GM18907 (cell line): Measurements from ENCODE around the gene DDIAS.
A peak's percentile ranks its signal among the peaks of the same experiment; 100 is the strongest.
"Not testable (repeated sequence)": the region's sequence is repeated elsewhere in the genome, so short reads cannot be mapped to it uniquely, and the experiment has no call there.

Experiments used
- ATAC-seq: cut with Tn5 transposase; IDR thresholded peaks from one replicate; pipeline ENCODE4 v1.9.1; 2021; ENCODE audit warnings: mild to moderate bottlenecking, moderate library complexity; ENCODE audit not compliant: unreplicated experiment

DDIAS gene, protein sequence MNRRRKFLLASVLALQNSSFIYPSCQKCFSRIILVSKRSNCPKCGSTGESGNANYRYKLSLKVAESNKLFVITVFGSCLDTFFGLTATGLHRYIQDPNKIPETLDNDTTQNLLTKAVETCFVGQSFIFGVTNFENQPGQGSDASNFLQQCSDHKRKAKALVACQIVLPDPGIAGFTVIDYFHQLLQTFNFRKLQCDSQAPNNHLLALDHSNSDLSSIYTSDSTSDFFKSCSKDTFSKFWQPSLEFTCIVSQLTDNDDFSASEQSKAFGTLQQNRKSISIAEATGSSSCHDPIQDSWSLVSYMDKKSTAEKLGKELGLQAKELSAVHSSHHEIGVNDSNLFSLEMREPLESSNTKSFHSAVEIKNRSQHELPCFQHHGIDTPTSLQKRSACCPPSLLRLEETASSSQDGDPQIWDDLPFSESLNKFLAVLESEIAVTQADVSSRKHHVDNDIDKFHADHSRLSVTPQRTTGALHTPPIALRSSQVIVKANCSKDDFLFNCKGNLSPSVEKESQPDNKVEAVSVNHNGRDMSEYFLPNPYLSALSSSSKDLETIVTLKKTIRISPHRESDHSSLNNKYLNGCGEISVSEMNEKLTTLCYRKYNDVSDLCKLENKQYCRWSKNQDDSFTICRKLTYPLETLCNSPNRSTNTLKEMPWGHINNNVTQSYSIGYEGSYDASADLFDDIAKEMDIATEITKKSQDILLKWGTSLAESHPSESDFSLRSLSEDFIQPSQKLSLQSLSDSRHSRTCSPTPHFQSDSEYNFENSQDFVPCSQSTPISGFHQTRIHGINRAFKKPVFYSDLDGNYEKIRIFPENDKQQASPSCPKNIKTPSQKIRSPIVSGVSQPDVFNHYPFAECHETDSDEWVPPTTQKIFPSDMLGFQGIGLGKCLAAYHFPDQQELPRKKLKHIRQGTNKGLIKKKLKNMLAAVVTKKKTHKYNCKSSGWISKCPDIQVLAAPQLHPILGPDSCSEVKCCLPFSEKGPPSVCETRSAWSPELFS

DNA sequence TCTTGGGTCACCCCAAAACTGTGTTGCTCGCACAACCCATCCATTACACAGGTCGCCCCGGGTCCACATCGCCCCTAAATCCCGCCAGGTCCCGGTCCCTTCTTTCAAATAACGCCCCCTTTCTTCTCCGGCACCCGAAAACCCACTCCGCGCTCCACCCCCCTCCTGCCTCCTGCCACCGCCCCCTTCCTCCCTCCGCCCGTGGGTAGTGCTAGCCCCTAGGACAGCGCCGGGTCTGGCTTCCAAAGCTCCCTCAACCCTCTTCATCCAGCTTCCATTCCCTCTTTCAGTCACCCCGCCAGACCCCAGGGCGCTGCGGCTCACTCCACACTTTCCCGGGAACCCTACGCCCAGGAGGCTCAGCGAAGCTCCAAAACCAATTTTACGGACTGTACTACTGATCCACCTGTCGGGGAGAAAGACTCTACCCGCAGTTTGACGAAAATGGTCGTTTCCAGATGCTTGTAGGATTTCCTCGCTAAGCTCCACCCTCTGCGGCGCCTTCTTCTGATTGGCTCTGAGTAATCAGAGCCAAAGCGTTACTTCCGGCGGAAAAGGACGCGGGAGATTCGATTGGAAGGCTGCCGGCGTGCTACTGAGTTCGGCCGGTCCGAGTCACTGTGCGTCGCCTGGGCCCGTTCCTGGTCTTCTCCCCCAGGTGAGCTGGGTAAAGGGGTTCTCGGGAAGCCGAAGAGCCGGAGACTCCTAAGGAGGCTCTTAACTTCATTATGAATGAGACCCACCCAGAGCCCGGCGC is at the start of gene DDIAS:
TSS of gene DDIAS (plus strand) at position 572 of the 757 bp plus-strand sequence. CDS start 13,003 bp downstream, outside the sequence.
- ATAC-seq, result peak; percentile 77

DNA sequence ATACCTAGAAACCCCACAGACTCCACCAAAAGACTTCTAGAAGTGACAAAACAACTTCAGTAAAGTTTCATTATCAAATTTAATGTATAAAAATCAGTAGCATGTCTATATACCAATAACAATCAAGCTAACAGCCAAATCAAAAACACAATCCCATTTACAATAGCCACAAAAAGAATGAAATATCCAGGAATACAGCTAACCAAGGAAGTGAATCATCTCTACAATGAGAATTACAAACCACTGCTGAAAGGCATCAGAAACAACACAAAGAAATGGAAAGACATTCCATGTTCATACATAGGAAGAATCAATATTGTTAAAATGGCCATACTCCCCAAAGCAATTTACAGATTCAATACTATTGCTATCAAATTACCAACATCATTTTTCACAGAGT is 47.3 kb upstream of the DDIAS start:
- ATAC-seq, result no peak

DNA sequence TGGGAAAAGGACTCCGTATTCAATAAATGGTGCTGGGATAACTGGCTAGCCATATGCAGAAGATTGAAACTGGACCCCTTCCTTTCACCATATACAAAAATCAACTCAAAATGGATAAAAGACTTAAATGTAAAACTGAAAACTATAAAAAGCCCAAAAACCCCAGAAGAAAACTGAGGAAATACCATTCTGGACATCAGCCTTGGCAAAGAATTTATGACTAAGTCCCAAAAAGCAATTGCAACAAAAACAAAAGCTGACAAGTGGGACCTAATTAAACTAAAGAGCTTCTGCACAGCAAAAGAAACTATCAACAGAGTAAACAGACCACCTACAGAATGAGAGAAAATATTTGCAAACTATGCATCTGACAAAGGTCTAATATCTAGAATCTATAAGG is 46.6 kb upstream of the DDIAS start:
- not testable (repeated sequence) for ATAC-seq

DNA sequence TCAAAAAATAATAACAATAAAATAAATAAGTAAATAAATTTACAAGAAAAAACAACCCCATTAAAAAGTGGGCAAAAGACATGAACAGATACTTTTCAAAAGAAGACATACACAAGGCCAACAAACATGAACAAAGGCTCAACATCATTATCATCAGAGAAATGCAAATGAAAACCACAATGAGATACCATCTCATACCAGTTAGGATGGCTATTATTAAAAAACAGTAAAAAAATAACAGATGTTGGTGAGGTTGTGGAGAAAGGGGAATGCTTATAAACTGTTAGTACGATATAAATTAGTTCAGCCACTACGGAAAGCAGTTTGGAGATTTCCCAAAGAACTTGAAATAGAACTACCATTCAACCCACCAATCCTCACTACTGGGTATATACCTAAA is 45.9 kb upstream of the DDIAS start:
- ATAC-seq, result no peak

DNA sequence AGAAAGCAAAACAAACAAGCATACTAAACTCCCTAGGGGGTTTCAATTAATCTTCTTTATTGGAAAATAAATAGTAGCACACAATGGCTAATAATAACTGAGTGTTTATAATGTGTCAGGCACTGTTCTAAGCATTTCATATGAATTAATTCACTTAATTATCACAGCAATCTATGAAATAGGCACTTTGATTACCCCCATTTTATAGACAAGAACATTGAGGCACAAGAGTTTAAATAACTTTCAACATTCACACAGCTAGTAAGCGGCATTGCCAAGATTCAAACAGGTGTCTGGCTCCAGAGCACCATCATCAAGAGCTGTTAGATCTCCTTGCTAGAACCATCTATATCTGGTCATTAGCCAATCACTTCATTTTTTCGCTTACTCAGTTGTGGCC is 44.4 kb upstream of the DDIAS start:
- ATAC-seq, result no peak

DNA sequence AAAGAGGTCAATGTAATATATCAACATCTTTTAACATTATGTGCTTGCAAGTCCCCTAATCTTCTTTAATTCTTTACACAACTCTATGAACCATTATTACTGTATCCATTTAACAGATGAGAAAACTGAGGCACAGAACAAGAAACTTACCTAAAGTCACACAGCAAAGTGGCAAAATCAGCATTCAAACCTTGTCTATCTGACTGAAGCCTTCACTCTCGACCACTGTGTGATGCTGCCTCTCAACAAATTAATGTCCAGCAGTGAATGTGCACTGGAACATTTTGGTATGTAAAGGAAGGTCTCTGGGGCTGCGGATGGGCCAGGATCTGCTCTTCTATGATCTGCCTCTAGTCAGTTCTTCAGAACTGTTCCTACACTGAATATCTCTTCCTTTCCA is 43.4 kb upstream of the DDIAS start:
- no peak for ATAC-seq

DNA sequence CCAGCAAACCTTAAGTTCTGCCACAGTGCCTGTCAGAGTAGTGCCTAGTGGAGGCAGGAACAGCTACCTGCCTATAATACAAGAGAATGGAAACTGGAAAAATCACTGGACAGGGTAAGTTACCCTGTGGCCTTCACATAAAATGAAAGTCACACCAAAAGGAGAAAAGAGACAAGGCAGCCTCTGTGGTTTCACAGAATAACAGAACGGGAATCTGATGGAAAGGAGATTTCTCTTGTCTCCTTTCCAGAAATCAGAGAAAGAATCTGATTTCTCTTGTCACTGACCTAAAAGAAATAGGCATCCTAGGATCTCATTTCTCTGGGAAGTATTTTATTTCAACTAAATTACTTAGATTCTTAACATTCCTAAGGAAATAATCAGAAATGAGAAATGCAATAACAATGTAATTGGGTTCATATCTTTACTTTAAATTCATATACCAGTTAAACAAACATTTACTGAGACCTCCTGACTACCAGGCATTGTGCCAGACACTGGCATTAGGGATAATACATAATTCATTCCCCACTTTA is 42.9 kb upstream of the DDIAS start:
- ATAC-seq, result no peak

DNA sequence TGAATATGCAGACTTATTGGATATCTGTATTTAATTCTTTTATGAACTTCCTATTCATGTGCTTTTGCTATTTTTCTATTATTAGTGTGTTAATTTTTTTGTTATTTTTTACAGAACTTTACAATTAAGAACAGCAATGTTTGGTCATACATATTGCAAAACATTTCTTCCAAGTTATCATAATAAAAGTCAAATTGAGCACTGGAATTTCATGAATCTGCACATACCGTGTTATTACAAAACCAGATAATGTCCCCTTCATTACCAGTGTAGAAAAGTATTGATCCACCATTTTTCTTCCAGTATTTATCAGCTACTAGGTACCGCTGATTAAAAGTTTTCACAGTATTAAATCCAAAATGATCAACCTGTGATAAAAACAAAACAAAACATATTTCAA is 41.8 kb upstream of the DDIAS start:
- ATAC-seq, result no peak

DNA sequence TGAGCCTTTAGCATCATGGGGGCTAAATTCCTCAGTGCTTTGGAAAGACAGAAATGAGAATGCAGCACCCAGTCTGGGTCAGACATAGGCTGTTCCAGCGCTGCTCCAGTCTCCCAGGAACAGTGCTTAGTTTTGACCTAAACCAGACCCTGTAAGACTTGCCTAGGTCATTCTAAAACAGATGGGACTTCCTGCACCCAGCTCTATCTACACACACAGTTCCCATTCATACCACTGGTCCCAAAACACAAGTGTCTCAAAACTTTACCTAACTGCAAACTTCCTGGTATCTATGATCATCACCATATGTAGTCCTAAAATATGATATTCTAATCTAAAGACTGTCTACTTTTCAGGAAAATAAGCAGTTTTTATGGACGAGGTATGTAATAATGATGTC is 39.2 kb upstream of the DDIAS start:
- ATAC-seq, result no peak

DNA sequence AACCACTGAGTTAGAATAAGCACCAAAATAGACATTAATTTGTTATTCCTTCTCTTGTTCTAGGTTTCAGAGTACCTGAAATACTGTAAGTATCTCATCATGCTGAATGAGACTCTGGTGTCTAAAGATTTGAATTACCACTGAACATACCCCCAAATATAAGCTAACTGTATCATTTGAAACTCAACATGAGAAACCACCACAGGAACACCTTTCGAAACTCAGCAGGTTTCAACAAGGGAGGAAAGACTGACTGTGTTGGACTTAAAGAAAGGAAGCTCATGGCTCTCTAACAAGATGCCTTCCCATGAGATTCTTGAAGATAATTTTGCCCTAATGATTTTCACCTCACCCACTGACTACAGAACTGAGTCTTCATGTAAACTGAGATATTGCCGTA is 38.3 kb upstream of the DDIAS start:
- no peak for ATAC-seq

DNA sequence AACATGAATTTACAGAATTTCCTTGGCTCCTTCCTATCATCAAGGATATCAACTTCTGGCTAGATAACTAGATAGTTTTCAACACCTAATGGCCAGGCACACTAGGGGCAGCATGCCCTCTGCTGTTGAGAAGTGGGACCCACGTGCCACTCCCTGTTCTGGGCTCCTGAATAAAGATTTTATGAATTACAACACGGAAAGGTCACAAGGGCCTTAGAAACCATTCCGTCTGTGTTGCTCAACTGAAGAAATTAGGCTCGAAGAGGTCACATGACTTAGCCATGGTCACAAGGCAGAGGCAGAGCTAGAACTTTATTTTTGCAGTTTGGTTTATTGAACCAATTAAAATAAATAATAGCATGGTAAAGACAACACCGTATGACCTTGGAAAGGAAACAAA is 37.3 kb upstream of the DDIAS start:
- no peak for ATAC-seq

DNA sequence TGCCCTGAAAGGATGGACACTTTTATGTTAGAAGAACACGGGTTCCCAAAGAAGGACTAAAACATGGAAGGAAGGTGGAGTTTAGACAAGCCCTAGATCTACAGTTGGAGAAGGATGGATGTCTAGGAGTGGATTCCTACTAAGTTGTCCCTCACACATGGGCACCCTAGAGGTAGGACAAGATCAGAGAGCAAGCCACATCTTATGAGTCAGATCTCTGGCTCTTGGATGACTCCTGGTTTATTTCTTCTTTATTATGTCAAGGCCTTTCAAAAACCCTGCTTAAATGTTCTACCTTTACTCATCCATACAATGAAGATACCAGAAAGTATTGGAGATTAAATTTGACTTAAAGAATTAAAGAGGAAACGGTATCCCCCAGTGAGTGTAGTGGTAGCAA is 35.7 kb upstream of the DDIAS start:
- no peak for ATAC-seq

DNA sequence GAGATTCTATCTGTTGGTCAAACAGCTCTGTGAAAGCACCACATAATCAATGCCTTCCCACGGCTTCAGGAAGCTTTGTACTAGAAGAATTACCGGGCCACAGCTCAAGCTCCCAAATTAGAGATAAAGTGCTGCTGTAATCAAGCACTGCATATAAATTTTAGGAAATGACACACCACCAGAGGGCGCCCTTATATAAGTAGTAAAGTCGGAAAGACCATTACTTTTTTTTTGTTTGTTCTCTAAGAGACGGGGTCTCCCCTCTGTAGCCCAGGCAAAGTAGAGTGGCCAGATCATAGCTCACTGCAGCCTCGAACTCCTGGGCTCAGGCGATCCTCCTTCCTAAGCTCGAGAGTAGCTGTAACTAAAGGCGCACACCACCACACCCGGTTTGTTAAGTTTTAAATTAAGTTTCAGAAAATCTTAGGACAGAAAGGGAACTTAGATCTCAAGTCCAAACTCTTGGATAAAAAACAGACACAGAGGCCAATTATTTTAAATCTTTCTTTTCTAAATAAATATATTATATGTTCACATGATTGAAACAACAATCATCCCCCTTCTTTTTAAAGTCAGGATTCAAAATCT is 33.9 kb upstream of the DDIAS start:
- peak; percentile 65 for ATAC-seq

DNA sequence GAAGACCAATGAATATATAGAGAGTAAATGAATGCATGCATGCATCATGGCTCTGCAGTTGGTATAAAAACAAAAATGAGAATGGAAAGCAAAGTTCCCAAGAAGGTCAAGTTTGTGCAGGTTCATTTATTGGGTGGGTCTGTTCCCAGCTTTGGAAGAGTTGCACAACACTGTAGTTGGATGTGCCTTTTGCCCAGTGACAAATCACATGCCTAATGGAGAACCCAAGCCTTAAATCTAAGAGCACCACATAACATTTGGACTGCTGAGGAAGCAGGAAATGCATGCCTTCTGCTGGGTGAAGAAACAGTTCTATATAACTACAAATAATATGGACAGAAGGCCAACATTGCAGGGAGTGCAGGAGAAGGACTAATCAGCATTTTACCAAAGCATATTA is 31.9 kb upstream of the DDIAS start:
- ATAC-seq, result no peak

DNA sequence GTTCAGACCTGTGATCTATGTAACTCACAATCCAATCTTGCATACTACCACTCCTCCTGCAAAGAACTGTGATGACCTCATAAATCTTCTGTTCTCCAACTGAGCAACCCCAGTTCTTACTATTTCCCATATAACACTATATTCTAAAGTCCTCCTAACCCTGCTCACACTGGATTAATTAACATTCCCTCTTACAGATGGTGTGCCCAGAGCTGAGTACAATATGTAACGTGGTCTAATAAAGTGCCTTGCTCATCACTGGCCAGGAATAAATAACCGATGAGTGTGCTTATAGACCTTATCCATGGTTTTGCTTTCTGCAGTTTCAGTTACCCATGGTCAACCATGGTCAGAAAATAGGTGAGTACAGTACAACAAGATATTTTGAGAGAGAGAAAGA is 29.9 kb upstream of the DDIAS start:
- ATAC-seq, result no peak

DNA sequence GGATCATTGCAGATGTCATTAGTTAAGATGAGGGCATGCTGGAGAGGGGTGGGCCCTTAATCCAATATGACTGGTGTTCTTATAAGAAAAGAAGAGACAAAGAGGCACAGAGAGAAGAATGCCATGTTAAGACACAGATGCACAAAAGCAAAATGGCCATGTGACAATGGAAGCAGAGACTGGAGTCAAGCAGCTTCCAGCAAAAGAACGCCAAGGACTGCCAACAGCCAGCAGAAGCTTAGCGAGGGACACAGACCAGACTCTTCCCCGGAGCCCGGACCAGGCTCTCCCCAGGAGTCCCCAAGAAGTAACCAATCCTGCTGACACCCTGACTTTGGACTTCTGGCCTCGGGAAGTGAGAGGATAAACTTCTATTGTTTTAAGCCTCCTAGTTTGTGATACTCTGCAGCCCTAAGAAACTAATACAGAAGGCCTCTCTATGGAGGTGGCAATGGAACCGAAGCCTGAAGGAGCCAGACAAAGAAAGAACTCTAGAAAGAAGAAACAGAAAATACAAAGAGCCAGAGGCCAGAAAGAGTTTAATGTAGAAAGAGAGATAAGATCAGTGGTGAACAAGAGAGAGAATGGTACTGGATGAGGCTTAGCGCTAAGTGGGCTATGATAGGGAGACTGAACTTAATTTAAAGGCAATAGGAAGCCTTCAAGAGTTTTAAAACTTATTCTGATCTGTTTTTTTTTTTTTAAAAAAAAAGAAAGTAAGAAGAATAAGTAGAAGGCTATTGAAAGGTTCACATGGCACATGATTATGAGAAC is 29.0 kb upstream of the DDIAS start:
- ATAC-seq, result no peak

DNA sequence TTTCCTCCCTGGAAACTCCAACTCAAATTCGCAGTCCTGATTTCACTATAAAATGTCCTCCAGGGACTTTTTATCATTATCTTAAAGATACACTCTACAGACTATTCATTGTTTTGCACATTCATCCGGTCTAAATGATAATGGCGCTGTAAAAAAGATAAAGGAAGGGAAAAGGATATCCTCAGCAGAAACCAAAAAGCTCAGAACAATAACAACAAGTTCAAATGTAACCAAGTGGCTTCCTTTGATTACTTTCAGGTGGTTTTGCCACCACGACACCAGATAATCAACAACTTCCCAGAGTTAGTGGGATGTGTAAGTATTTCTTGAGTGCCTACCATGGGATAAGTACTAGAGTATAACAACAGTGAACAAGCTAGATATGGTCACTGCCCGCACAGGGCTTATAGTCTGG is 27.6 kb upstream of the DDIAS start:
- ATAC-seq, result no peak

DNA sequence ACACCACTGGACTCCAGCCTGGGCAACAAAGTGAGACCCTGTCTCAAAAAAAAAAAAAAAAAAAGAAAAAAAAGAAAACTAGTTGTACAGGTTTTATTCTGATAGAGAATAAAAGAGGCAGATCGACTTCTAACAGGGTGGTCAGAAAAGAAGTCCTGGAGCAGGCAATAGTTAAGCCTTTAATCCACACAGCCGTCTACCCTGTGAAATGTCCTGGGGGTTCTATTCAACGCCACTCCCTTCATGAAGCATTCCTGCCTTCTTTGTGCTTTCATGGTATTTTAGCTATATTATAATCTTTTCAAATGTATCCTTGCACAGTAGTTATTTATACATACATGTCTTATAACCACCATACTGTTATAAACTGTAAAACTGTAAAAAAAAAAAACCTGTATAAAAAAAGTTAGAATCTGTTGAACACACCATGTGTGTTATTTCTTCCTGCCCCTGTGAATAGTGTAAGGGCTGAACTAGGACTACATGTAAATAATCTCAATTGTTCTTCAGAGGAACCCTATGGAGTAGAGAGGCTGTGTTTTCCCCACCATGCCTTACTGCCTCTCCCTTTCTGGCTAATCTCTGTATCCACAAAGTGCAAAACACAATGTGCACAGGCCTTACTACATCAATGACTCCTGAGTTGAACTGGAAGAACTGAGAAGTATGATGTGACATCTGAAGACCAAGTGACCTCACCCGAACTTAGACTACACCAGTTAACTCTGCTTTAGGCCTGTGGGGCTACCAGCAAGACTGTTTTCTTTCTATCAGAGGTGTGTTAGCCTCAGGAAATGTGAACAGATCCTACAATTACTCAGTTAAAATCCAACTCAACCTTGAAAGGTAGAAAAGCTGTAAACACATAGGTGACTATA is 26.7 kb upstream of the DDIAS start:
- no peak for ATAC-seq

DNA sequence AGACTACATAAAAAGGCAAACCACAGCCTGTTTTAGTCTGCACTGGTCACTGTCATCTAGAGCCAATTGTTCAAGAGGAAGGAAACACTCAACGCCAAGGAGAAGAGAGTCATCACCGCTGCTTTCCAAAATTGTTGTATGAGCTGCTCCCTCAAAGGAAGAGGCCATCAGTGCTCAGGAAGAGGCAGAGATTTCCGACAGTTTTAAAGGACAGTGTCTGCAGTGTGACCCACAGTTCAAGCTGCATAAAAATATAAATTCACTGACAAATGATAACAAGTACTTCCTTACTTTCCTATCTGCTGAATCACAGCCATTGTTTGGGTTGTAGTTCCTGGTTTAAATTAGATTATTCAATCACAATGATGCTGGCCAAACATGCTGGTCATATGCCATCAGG is 17.7 kb upstream of the DDIAS start:
- ATAC-seq, result no peak
